Stimulated activated CD4-positive, alpha-beta T cell treated with anti-CD3 and anti-CD28 coated beads, Interleukin-4, amount 100 ng/mL, for 24 hours (primary cell): ENCODE results near the gene GRIK1.

Source experiments
- DNase-seq: peaks from one replicate; pipeline ENCODE4 v3.0.0-alpha.2; 2020

The GRIK1 gene

GRCh38 chr21:29582855-29583254 is 356.9 kb downstream of the GRIK1 start:
- no peak for DNase-seq

GRCh38 chr21:29581393-29581792 is 358.4 kb downstream of the GRIK1 start:
- no peak for DNase-seq

GRCh38 chr21:29580732-29581285 is 359.0 kb downstream of the GRIK1 start:
- DNase-seq: no peak

- no peak for DNase-seq
Observed at GRCh38 chr21:29578306-29578705, 361.5 kb downstream of the GRIK1 start.

GRCh38 chr21:29571949-29572348 is 367.8 kb downstream of the GRIK1 start:
- no peak for DNase-seq

GRCh38 chr21:29568020-29568697 is 371.6 kb downstream of the GRIK1 start:
- DNase-seq: no peak

- no peak for DNase-seq
Observed at GRCh38 chr21:29557931-29558725, 381.7 kb downstream of the GRIK1 start.

- no peak for DNase-seq
Observed at GRCh38 chr21:29557200-29557599, 382.6 kb downstream of the GRIK1 start.

GRCh38 chr21:29555601-29556000 is 384.2 kb downstream of the GRIK1 start:
- no peak for DNase-seq

GRCh38 chr21:29550205-29550604 is 389.6 kb downstream of the GRIK1 start:
- no peak for DNase-seq

- no peak for DNase-seq
Observed at GRCh38 chr21:29549614-29550013, 390.2 kb downstream of the GRIK1 start.

- no peak for DNase-seq
Observed at GRCh38 chr21:29547998-29548397, 391.8 kb downstream of the GRIK1 start.

- no peak for DNase-seq
Observed at GRCh38 chr21:29546071-29546470, 393.7 kb downstream of the GRIK1 start.

- DNase-seq: no peak
Observed at GRCh38 chr21:29540289-29540688, 399.5 kb downstream of the GRIK1 start.

- no peak for DNase-seq
Observed at GRCh38 chr21:29538115-29538514, 401.7 kb downstream of the GRIK1 start.

GRCh38 chr21:29534448-29534847 is 405.3 kb downstream of the GRIK1 start:
- no peak for DNase-seq

- DNase-seq: no peak
Observed at GRCh38 chr21:29529139-29529538, 410.7 kb downstream of the GRIK1 start.

GRCh38 chr21:29526545-29526944 is 413.3 kb downstream of the GRIK1 start:
- DNase-seq: no peak

GRCh38 chr21:29524055-29524454 is 415.7 kb downstream of the GRIK1 start:
- no peak for DNase-seq

- DNase-seq: no peak
Observed at GRCh38 chr21:29523646-29524045, 416.1 kb downstream of the GRIK1 start.

GRCh38 chr21:29521872-29522271 is 417.9 kb downstream of the GRIK1 start:
- no peak for DNase-seq

GRCh38 chr21:29520171-29520570 is 419.6 kb downstream of the GRIK1 start:
- no peak for DNase-seq

- no peak for DNase-seq
Observed at GRCh38 chr21:29514652-29515247, 425.0 kb downstream of the GRIK1 start.

- no peak for DNase-seq
Observed at GRCh38 chr21:29513535-29513934, 426.3 kb downstream of the GRIK1 start.
